GM23338 (cell line): Measurements from ENCODE around the gene SHISAL1. TPM values are rescaled to one million over a fixed set of nuclear protein-coding genes. Genes with fewer than 3 reads are reported as not detected.

Source experiments
- ATAC-seq: fragments of 200-7000 bp; cut with Tn5 transposase; 3 replicates; pipeline ENCODE4 v1.9.1; 2020
- DNase-seq: peaks from one replicate; pipeline ENCODE4 v3.0.0-alpha.2; 2015; ENCODE audit warnings: low spot score
- H2AFZ ChIP-seq: fragments of 200-600 bp; sonication (generic); 2 replicates; pipeline ENCODE4 v1.8.0; 2016; ENCODE audit warnings: antibody characterized with exemption, mild to moderate bottlenecking, moderate library complexity
- H3F3A ChIP-seq: fragments of 200-600 bp; sonication (generic); replicated peaks from 2 replicates; pipeline ENCODE4 v1.8.0; 2017; ENCODE audit warnings: antibody characterized with exemption, mixed run types, low read depth
- H3K27ac ChIP-seq: fragments of 200-600 bp; sonication (generic); 2 replicates; pipeline ENCODE4 v1.6.1; 2016; ENCODE audit warnings: low read depth
- H3K27me3 ChIP-seq: fragments of 200-600 bp; sonication (generic); 2 replicates; pipeline ENCODE4 v1.8.0; 2016; ENCODE audit warnings: mild to moderate bottlenecking, mixed run types, moderate library complexity; ENCODE audit not compliant: insufficient read depth
- H3K36me3 ChIP-seq: fragments of 200-600 bp; sonication (generic); 2 replicates; pipeline ENCODE4 v1.8.0; 2016; ENCODE audit warnings: mild to moderate bottlenecking; ENCODE audit not compliant: insufficient read depth
- H3K4me1 ChIP-seq: fragments of 200-600 bp; sonication (generic); 2 replicates; pipeline ENCODE4 v1.8.0; 2016; ENCODE audit warnings: mild to moderate bottlenecking, moderate library complexity; ENCODE audit not compliant: insufficient read depth
- H3K4me2 ChIP-seq: fragments of 200-600 bp; sonication (generic); 2 replicates; pipeline ENCODE4 v1.7.1; 2017; ENCODE audit warnings: mixed run types
- H3K4me3 ChIP-seq: fragments of 200-600 bp; sonication (generic); 2 replicates; pipeline ENCODE4 v1.6.1; 2016; ENCODE audit warnings: mixed run types
- H3K79me2 ChIP-seq: fragments of 200-600 bp; sonication (generic); replicated peaks from 2 replicates; pipeline ENCODE4 v1.8.0; 2017; ENCODE audit warnings: mild to moderate bottlenecking; ENCODE audit not compliant: insufficient read depth
- H3K9me2 ChIP-seq: fragments of 200-600 bp; sonication (generic); 2 replicates; pipeline ENCODE4 v1.8.0; 2017; ENCODE audit not compliant: insufficient read depth
- H4K20me1 ChIP-seq: fragments of 200-600 bp; sonication (generic); replicated peaks from 2 replicates; pipeline ENCODE4 v1.8.0; 2017; ENCODE audit warnings: mild to moderate bottlenecking; ENCODE audit not compliant: insufficient read depth
- H3K27ac Mint-ChIP-seq: 2 replicates; pipeline ENCODE4 v1.8.0; 2020; ENCODE audit warnings: inconsistent platforms, mild to moderate bottlenecking, moderate library complexity, mixed read lengths
- H3K27me3 Mint-ChIP-seq: 3 replicates; pipeline ENCODE4 v1.8.0; 2022; ENCODE audit warnings: low read depth, mild to moderate bottlenecking, moderate library complexity, mixed read lengths, inconsistent platforms; ENCODE audit not compliant: insufficient read depth, poor library complexity
- H3K36me3 Mint-ChIP-seq: 3 replicates; pipeline ENCODE4 v1.8.0; 2021; ENCODE audit warnings: low read depth, mild to moderate bottlenecking, inconsistent platforms, moderate library complexity, mixed read lengths
- H3K4me1 Mint-ChIP-seq: 3 replicates; pipeline ENCODE4 v1.8.0; 2020; ENCODE audit warnings: mild to moderate bottlenecking, inconsistent platforms, mixed read lengths
- H3K4me3 Mint-ChIP-seq: 3 replicates; pipeline ENCODE4 v1.8.0; 2021; ENCODE audit warnings: moderate library complexity, mild to moderate bottlenecking, inconsistent platforms, mixed read lengths
- H3K9me3 Mint-ChIP-seq: 3 replicates; pipeline ENCODE4 v1.8.0; 2020; ENCODE audit warnings: moderate library complexity, mild to moderate bottlenecking, inconsistent platforms, mixed read lengths
- CREB1 ChIP-seq: fragments of 250-450 bp; sonication (Bioruptor Pico); IDR thresholded peaks from 2 replicates; pipeline ENCODE4 v1.5.0; 2020; ENCODE audit warnings: low read depth, mild to moderate bottlenecking, moderate library complexity
- EZH2 ChIP-seq: fragments of 200-600 bp; sonication (generic); IDR thresholded peaks from one replicate; pipeline ENCODE4 v1.8.0; 2017; ENCODE audit warnings: antibody characterized with exemption, mild to moderate bottlenecking, low read depth; ENCODE audit not compliant: unreplicated experiment
- EZH2phosphoT487 ChIP-seq: fragments of 200-600 bp; sonication (generic); IDR thresholded peaks from one replicate; pipeline ENCODE4 v1.8.1; 2018; ENCODE audit warnings: antibody characterized with exemption; ENCODE audit not compliant: unreplicated experiment
- JUNB ChIP-seq: IDR thresholded peaks from one replicate; pipeline ENCODE4 v1.6.1; 2016; ENCODE audit warnings: antibody characterized with exemption; ENCODE audit not compliant: unreplicated experiment
- NANOG ChIP-seq: IDR thresholded peaks from 2 replicates; pipeline ENCODE4 v1.6.1; 2016; ENCODE audit warnings: antibody characterized with exemption, borderline replicate concordance
- POLR2AphosphoS5 ChIP-seq: IDR thresholded peaks from 2 replicates; pipeline ENCODE4 v1.6.1; 2016; ENCODE audit warnings: antibody characterized with exemption, low read depth
- STAT1 ChIP-seq: IDR thresholded peaks from one replicate; pipeline ENCODE4 v1.6.1; 2016; ENCODE audit warnings: antibody characterized with exemption; ENCODE audit not compliant: unreplicated experiment
- ZNF114 ChIP-seq: fragments of 250-450 bp; sonication (Bioruptor Pico); IDR thresholded peaks from 2 replicates; pipeline ENCODE4 v1.5.0; 2020; ENCODE audit warnings: mild to moderate bottlenecking, moderate library complexity
- ZNF331 ChIP-seq: fragments of 250-450 bp; sonication (Bioruptor Pico); IDR thresholded peaks from 2 replicates; pipeline ENCODE4 v1.5.0; 2020; ENCODE audit warnings: low read depth, mild to moderate bottlenecking, moderate library complexity
- polyA plus RNA-seq: library from polyadenylated mRNA; unstranded; fragments of >200 nt; fragmentation: Nextera tagmentation; extraction: Ambion mirVana; gene quantifications from 2 replicates; pipeline ENCODE4 v1.2.1, GENCODE V29; 2016
- total RNA-seq: library from RNA; depleted of rRNA; stranded (reverse); fragments of >200 nt; shearing (Covaris generic); gene quantifications from 2 replicates; pipeline ENCODE4 v1.2.3, GENCODE V29; 2014
- TF ChIP-seq, protein P1 (sequence below), 2 experiments: fragments of 200-600 bp in 1 of 2; sonication (generic) in 1 of 2; conservative IDR thresholded peaks; 2 replicates each; pipeline versions ENCODE4 v1.5.1 to v1.6.1; 2016 to 2017; ENCODE audit warnings: antibody characterized with exemption in 2 of 2, low read depth in 2 of 2, mild to moderate bottlenecking in 2 of 2, moderate library complexity in 1 of 2
- TF ChIP-seq, protein P2 (sequence below): fragments of 250-450 bp; sonication (Bioruptor Pico); IDR thresholded peaks from 2 replicates; pipeline ENCODE4 v1.5.0; 2020; ENCODE audit warnings: mild to moderate bottlenecking, moderate library complexity
- TF ChIP-seq, protein P3 (sequence below): IDR thresholded peaks from 2 replicates; pipeline ENCODE4 v1.6.1; 2016; ENCODE audit warnings: antibody characterized with exemption
- TF ChIP-seq, protein P4 (sequence below): IDR thresholded peaks from one replicate; pipeline ENCODE4 v1.6.1; 2018; ENCODE audit warnings: antibody characterized with exemption; ENCODE audit not compliant: unreplicated experiment

SHISAL1 gene
- total and polyA plus RNA-seq, 2 experiments from 2014 or later: 0.71 to 3.4 TPM

DNA sequence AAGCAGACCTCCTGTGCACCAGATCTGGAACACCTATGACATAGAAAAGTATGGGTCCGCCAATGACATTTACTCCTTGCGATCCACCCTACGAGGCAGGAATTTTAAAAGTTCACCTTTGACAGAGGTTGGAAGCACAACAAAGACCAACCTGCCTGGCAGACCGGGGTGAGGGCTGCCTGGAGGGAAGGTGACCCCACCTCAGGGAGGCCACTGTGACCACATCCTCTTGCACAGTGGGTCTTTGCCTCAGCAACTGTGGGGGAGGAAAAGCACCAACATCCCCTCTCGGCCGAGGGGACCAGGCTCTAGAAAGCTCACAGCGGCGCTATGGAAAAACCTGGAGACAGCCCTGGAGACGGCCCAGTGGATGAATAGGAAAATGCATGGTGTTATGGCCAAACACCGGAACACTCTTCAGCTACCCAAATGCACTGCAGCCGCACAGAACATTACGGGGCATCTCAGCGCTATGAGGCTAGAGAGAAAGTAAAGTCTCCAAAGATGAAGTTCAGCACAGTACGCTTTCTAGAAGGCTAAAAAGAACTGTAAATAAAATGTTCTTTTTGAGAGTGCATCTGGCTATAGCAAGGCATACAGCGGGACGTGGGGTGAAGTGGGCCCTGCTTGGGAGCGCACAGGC, 1.8 kb upstream of the SHISAL1 start:
- no peak overlapping the region for H3K27ac ChIP-seq
- no peaks in the 10 kb centered on the region for H3K9me2 ChIP-seq
- peak; percentile 57 for ATAC-seq
- TF ChIP-seq JUNB (no peak), POLR2AphosphoS5 (no peak), EZH2phosphoT487 (no peak), CREB1 (CRISPR knock-in tag) (no peak), STAT1 (no peak), NANOG (no peak), ZNF331 (CRISPR knock-in tag) (no peak), EZH2 (no peak), ZNF114 (CRISPR knock-in tag) (no peak)
- TF ChIP-seq, protein P1, sequence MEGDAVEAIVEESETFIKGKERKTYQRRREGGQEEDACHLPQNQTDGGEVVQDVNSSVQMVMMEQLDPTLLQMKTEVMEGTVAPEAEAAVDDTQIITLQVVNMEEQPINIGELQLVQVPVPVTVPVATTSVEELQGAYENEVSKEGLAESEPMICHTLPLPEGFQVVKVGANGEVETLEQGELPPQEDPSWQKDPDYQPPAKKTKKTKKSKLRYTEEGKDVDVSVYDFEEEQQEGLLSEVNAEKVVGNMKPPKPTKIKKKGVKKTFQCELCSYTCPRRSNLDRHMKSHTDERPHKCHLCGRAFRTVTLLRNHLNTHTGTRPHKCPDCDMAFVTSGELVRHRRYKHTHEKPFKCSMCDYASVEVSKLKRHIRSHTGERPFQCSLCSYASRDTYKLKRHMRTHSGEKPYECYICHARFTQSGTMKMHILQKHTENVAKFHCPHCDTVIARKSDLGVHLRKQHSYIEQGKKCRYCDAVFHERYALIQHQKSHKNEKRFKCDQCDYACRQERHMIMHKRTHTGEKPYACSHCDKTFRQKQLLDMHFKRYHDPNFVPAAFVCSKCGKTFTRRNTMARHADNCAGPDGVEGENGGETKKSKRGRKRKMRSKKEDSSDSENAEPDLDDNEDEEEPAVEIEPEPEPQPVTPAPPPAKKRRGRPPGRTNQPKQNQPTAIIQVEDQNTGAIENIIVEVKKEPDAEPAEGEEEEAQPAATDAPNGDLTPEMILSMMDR (conservative IDR thresholded peaks at IDR 0.05; ENCODE audit: low read depth in 2 of 2): no peak
- TF ChIP-seq, protein P2, sequence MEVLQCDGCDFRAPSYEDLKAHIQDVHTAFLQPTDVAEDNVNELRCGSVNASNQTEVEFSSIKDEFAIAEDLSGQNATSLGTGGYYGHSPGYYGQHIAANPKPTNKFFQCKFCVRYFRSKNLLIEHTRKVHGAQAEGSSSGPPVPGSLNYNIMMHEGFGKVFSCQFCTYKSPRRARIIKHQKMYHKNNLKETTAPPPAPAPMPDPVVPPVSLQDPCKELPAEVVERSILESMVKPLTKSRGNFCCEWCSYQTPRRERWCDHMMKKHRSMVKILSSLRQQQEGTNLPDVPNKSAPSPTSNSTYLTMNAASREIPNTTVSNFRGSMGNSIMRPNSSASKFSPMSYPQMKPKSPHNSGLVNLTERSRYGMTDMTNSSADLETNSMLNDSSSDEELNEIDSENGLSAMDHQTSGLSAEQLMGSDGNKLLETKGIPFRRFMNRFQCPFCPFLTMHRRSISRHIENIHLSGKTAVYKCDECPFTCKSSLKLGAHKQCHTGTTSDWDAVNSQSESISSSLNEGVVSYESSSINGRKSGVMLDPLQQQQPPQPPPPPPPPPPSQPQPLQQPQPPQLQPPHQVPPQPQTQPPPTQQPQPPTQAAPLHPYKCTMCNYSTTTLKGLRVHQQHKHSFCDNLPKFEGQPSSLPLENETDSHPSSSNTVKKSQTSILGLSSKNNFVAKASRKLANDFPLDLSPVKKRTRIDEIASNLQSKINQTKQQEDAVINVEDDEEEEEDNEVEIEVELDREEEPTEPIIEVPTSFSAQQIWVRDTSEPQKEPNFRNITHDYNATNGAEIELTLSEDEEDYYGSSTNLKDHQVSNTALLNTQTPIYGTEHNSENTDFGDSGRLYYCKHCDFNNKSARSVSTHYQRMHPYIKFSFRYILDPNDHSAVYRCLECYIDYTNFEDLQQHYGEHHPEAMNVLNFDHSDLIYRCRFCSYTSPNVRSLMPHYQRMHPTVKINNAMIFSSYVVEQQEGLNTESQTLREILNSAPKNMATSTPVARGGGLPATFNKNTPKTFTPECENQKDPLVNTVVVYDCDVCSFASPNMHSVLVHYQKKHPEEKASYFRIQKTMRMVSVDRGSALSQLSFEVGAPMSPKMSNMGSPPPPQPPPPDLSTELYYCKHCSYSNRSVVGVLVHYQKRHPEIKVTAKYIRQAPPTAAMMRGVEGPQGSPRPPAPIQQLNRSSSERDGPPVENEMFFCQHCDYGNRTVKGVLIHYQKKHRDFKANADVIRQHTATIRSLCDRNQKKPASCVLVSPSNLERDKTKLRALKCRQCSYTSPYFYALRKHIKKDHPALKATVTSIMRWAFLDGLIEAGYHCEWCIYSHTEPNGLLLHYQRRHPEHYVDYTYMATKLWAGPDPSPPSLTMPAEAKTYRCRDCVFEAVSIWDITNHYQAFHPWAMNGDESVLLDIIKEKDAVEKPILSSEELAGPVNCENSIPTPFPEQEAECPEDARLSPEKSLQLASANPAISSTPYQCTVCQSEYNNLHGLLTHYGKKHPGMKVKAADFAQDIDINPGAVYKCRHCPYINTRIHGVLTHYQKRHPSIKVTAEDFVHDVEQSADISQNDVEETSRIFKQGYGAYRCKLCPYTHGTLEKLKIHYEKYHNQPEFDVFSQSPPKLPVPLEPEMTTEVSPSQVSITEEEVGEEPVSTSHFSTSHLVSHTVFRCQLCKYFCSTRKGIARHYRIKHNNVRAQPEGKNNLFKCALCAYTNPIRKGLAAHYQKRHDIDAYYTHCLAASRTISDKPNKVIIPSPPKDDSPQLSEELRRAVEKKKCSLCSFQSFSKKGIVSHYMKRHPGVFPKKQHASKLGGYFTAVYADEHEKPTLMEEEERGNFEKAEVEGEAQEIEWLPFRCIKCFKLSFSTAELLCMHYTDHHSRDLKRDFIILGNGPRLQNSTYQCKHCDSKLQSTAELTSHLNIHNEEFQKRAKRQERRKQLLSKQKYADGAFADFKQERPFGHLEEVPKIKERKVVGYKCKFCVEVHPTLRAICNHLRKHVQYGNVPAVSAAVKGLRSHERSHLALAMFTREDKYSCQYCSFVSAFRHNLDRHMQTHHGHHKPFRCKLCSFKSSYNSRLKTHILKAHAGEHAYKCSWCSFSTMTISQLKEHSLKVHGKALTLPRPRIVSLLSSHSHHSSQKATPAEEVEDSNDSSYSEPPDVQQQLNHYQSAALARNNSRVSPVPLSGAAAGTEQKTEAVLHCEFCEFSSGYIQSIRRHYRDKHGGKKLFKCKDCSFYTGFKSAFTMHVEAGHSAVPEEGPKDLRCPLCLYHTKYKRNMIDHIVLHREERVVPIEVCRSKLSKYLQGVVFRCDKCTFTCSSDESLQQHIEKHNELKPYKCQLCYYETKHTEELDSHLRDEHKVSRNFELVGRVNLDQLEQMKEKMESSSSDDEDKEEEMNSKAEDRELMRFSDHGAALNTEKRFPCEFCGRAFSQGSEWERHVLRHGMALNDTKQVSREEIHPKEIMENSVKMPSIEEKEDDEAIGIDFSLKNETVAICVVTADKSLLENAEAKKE (CRISPR knock-in tag): no peak
- TF ChIP-seq, protein P3, sequence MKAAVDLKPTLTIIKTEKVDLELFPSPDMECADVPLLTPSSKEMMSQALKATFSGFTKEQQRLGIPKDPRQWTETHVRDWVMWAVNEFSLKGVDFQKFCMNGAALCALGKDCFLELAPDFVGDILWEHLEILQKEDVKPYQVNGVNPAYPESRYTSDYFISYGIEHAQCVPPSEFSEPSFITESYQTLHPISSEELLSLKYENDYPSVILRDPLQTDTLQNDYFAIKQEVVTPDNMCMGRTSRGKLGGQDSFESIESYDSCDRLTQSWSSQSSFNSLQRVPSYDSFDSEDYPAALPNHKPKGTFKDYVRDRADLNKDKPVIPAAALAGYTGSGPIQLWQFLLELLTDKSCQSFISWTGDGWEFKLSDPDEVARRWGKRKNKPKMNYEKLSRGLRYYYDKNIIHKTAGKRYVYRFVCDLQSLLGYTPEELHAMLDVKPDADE: no peak
- TF ChIP-seq, protein P4, sequence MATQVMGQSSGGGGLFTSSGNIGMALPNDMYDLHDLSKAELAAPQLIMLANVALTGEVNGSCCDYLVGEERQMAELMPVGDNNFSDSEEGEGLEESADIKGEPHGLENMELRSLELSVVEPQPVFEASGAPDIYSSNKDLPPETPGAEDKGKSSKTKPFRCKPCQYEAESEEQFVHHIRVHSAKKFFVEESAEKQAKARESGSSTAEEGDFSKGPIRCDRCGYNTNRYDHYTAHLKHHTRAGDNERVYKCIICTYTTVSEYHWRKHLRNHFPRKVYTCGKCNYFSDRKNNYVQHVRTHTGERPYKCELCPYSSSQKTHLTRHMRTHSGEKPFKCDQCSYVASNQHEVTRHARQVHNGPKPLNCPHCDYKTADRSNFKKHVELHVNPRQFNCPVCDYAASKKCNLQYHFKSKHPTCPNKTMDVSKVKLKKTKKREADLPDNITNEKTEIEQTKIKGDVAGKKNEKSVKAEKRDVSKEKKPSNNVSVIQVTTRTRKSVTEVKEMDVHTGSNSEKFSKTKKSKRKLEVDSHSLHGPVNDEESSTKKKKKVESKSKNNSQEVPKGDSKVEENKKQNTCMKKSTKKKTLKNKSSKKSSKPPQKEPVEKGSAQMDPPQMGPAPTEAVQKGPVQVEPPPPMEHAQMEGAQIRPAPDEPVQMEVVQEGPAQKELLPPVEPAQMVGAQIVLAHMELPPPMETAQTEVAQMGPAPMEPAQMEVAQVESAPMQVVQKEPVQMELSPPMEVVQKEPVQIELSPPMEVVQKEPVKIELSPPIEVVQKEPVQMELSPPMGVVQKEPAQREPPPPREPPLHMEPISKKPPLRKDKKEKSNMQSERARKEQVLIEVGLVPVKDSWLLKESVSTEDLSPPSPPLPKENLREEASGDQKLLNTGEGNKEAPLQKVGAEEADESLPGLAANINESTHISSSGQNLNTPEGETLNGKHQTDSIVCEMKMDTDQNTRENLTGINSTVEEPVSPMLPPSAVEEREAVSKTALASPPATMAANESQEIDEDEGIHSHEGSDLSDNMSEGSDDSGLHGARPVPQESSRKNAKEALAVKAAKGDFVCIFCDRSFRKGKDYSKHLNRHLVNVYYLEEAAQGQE: no peak
- H4K20me1 ChIP-seq: no peaks in the 10 kb centered on the region
- H3K36me3 ChIP-seq: no peaks in the 10 kb centered on the region
- H2AFZ ChIP-seq: 0 out of 2 replicates have a peak overlapping the region, but pooled peaks have one; percentile 32
- no peak overlapping the region for H3K4me3 ChIP-seq
- H3K27ac Mint-ChIP-seq: no peak overlapping the region; the same call in 1 of the 2 replicates
- no peaks in the 10 kb centered on the region for H3F3A ChIP-seq
- no peaks in the 10 kb centered on the region for H3K27me3 ChIP-seq
- H3K9me3 Mint-ChIP-seq: no peaks in the 10 kb centered on the region
- no peaks in the 10 kb centered on the region for H3K36me3 Mint-ChIP-seq
- H3K79me2 ChIP-seq: no peaks in the 10 kb centered on the region
- H3K4me3 Mint-ChIP-seq: no peak overlapping the region
- no peak for DNase-seq
- H3K4me1 ChIP-seq: no peaks in the 10 kb centered on the region
- peaks cover 4% of the 10 kb centered on the region for H3K27me3 Mint-ChIP-seq
- no peak overlapping the region for H3K4me2 ChIP-seq
- peaks cover 6% of the 10 kb centered on the region; the same call in 1 of the 3 replicates for H3K4me1 Mint-ChIP-seq
